HL-60 (cell line): ENCODE measurements around the gene BPIFB3.

Experiments used
- POLR2AphosphoS5 ChIP-seq: IDR thresholded peaks from 2 replicates; pipeline ENCODE4 v1.6.1; 2012; ENCODE audit warnings: low read depth
- TF ChIP-seq, protein P1 (sequence below): IDR thresholded peaks from one replicate; pipeline ENCODE4 v1.5.1; 2011; ENCODE audit warnings: low read length, control low read depth, inconsistent platforms; ENCODE audit not compliant: insufficient read depth
- TF ChIP-seq, protein P2 (sequence below): IDR thresholded peaks from 2 replicates; pipeline ENCODE4 v1.6.1; 2012; ENCODE audit warnings: low read depth; ENCODE audit not compliant: insufficient replicate concordance

DNA sequence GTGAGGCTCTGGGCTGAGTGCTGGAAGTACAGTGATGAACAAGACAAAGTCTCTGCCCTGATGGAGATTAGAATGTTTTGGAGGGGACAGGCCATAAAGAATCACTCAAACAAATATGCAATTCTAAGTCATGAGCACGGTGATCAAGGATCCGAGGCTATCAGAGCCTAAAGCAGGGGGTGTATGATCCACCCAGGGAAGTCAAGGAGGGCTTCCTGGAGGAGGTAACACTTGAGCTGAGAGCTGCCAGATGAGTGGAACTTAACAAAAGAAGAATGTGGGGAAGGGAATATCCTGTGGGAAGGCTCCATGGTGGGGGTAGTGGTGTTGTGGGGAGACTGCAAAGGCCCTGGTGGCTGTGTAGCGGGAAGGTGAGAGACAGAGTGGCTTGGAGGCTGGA lies 38.0 kb downstream of the BPIFB3 start:
- TF ChIP-seq, protein P1, sequence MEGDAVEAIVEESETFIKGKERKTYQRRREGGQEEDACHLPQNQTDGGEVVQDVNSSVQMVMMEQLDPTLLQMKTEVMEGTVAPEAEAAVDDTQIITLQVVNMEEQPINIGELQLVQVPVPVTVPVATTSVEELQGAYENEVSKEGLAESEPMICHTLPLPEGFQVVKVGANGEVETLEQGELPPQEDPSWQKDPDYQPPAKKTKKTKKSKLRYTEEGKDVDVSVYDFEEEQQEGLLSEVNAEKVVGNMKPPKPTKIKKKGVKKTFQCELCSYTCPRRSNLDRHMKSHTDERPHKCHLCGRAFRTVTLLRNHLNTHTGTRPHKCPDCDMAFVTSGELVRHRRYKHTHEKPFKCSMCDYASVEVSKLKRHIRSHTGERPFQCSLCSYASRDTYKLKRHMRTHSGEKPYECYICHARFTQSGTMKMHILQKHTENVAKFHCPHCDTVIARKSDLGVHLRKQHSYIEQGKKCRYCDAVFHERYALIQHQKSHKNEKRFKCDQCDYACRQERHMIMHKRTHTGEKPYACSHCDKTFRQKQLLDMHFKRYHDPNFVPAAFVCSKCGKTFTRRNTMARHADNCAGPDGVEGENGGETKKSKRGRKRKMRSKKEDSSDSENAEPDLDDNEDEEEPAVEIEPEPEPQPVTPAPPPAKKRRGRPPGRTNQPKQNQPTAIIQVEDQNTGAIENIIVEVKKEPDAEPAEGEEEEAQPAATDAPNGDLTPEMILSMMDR, result no peak
- TF ChIP-seq POLR2AphosphoS5, result no peak
- TF ChIP-seq, protein P2, sequence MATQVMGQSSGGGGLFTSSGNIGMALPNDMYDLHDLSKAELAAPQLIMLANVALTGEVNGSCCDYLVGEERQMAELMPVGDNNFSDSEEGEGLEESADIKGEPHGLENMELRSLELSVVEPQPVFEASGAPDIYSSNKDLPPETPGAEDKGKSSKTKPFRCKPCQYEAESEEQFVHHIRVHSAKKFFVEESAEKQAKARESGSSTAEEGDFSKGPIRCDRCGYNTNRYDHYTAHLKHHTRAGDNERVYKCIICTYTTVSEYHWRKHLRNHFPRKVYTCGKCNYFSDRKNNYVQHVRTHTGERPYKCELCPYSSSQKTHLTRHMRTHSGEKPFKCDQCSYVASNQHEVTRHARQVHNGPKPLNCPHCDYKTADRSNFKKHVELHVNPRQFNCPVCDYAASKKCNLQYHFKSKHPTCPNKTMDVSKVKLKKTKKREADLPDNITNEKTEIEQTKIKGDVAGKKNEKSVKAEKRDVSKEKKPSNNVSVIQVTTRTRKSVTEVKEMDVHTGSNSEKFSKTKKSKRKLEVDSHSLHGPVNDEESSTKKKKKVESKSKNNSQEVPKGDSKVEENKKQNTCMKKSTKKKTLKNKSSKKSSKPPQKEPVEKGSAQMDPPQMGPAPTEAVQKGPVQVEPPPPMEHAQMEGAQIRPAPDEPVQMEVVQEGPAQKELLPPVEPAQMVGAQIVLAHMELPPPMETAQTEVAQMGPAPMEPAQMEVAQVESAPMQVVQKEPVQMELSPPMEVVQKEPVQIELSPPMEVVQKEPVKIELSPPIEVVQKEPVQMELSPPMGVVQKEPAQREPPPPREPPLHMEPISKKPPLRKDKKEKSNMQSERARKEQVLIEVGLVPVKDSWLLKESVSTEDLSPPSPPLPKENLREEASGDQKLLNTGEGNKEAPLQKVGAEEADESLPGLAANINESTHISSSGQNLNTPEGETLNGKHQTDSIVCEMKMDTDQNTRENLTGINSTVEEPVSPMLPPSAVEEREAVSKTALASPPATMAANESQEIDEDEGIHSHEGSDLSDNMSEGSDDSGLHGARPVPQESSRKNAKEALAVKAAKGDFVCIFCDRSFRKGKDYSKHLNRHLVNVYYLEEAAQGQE, result no peak
